Left ventricle myocardium inferior (tissue), 1 donor: ENCODE results near the gene CHST8. TPM values are rescaled to one million over a fixed set of nuclear protein-coding genes. Genes with fewer than 3 reads are reported as not detected.
"Not testable (repeated sequence)": the region's sequence is repeated elsewhere in the genome, so short reads cannot be mapped to it uniquely, and the experiment has no call there.

Source experiments
- DNase-seq: peaks from one replicate; pipeline ENCODE4 v3.0.0-alpha.2; 2020
- H3K27ac ChIP-seq: fragments of 200-600 bp; replicated peaks from 2 replicates; pipeline ENCODE4 v1.8.0; 2021
- H3K27me3 ChIP-seq: fragments of 200-600 bp; 2 replicates; pipeline ENCODE4 v1.8.0; 2021; ENCODE audit warnings: low read depth
- H3K36me3 ChIP-seq: fragments of 200-600 bp; 2 replicates; pipeline ENCODE4 v1.8.0; 2021
- H3K4me1 ChIP-seq: fragments of 200-600 bp; 2 replicates; pipeline ENCODE4 v1.8.0; 2021
- H3K4me3 ChIP-seq: fragments of 200-600 bp; 2 replicates; pipeline ENCODE4 v1.8.0; 2021; ENCODE audit warnings: mild to moderate bottlenecking, moderate library complexity
- H3K9me3 ChIP-seq: fragments of 200-600 bp; replicated peaks from 2 replicates; pipeline ENCODE4 v1.8.0; 2021
- CTCF ChIP-seq: fragments of 200-600 bp; IDR thresholded peaks from 2 replicates; pipeline ENCODE4 v1.8.0; 2021; ENCODE audit warnings: antibody characterized with exemption, mild to moderate bottlenecking, borderline replicate concordance
- intact Hi-C: fragments of 100-400 bp; cut with micrococcal nuclease; formaldehyde crosslinking; loops from one replicate; pipeline ENCODE4 v1.11.0; 2022
- total RNA-seq: library from RNA; stranded (reverse); fragmentation: NEBNext Ultra II Directional; extraction: Animal tissue kit (Norgen Biotek cat#: 25700); gene quantifications from one replicate; pipeline ENCODE4 v1.2.1, GENCODE V29; 2021
- donor health status: DM: no; HTN: yes; CAD: no; lungs with severe emphysema.

Gene CHST8
- total RNA-seq, 1 donor from 2014 or later = 0.14 TPM

- no peak for DNase-seq
- H3K27me3 ChIP-seq = peaks cover 64% of the 10 kb centered on the region
- no peaks in the 10 kb centered on the region for H3K9me3 ChIP-seq
- no peaks in the 10 kb centered on the region for H3K4me1 ChIP-seq
- H3K36me3 ChIP-seq = no peaks in the 10 kb centered on the region
- H3K27ac ChIP-seq = no peak overlapping the region
- intact Hi-C loops = no loop called here
- no peak for TF ChIP-seq CTCF
- H3K4me3 ChIP-seq = no peak overlapping the region
Observed at GRCh38 chr19:33689868-33690267, 68.1 kb downstream of the CHST8 start.

- no peak overlapping the region for H3K4me3 ChIP-seq
- H3K27me3 ChIP-seq = peaks cover 63% of the 10 kb centered on the region
- no peaks in the 10 kb centered on the region for H3K36me3 ChIP-seq
- TF ChIP-seq CTCF = no peak
- intact Hi-C loops = no loop called here
- H3K27ac ChIP-seq = no peak overlapping the region
- H3K4me1 ChIP-seq = no peaks in the 10 kb centered on the region
- no peaks in the 10 kb centered on the region for H3K9me3 ChIP-seq
- no peak for DNase-seq
Observed at GRCh38 chr19:33690378-33691029, 68.8 kb downstream of the CHST8 start.

- no peaks in the 10 kb centered on the region for H3K4me1 ChIP-seq
- no peaks in the 10 kb centered on the region for H3K9me3 ChIP-seq
- peaks cover 60% of the 10 kb centered on the region for H3K27me3 ChIP-seq
- no peak for DNase-seq
- no peak for TF ChIP-seq CTCF
- intact Hi-C loops = no loop called here
- no peaks in the 10 kb centered on the region for H3K36me3 ChIP-seq
- no peak overlapping the region for H3K4me3 ChIP-seq
- no peak overlapping the region for H3K27ac ChIP-seq
Observed at GRCh38 chr19:33691030-33691427, 69.3 kb downstream of the CHST8 start.

GRCh38 chr19:33691736-33692135 lies 70.0 kb downstream of the CHST8 start:
- H3K4me1 ChIP-seq = no peaks in the 10 kb centered on the region
- no peak for TF ChIP-seq CTCF
- H3K27ac ChIP-seq = no peak overlapping the region
- H3K27me3 ChIP-seq = peaks cover 55% of the 10 kb centered on the region
- intact Hi-C loops = no loop called here
- no peak for DNase-seq
- H3K36me3 ChIP-seq = no peaks in the 10 kb centered on the region
- no peaks in the 10 kb centered on the region for H3K9me3 ChIP-seq
- no peak overlapping the region for H3K4me3 ChIP-seq

- no peak for DNase-seq
- Histone ChIP-seq H3K27me3 (peaks cover 46% of the 10 kb centered on the region), H3K27ac (no peak overlapping the region), H3K4me3 (no peak overlapping the region), H3K4me1 (no peaks in the 10 kb centered on the region), H3K9me3 (no peaks in the 10 kb centered on the region), H3K36me3 (no peaks in the 10 kb centered on the region)
- TF ChIP-seq CTCF = no peak
- intact Hi-C loops = no loop called here
Observed at GRCh38 chr19:33693678-33694077, 71.9 kb downstream of the CHST8 start.

GRCh38 chr19:33695547-33695946 lies 73.8 kb downstream of the CHST8 start:
- DNase-seq, H3K9me3 ChIP-seq, H3K36me3 ChIP-seq, H3K4me1 ChIP-seq, H3K27ac ChIP-seq, H3K4me3 ChIP-seq, intact Hi-C loops: not testable (repeated sequence)
- H3K27me3 ChIP-seq = peaks cover 46% of the 10 kb centered on the region
